Hepatocyte (in vitro differentiated cells): ENCODE data around the gene MDGA2. TPM values are rescaled to one million over a fixed set of nuclear protein-coding genes. Genes with fewer than 3 reads are reported as not detected.

Source experiments
- DNase-seq: peaks from one replicate; pipeline ENCODE4 v3.0.0-alpha.2; 2016; ENCODE audit warnings: low spot score
- H2AFZ ChIP-seq: fragments of 200-600 bp; sonication (generic); 2 replicates; pipeline ENCODE4 v1.6.0; 2016; ENCODE audit warnings: antibody characterized with exemption, mild to moderate bottlenecking
- H3K27ac ChIP-seq: fragments of 200-600 bp; sonication (generic); 2 replicates; pipeline ENCODE4 v1.5.1; 2016; ENCODE audit warnings: mild to moderate bottlenecking
- H3K27me3 ChIP-seq: fragments of 200-600 bp; sonication (generic); 2 replicates; pipeline ENCODE4 v1.6.1; 2016
- H3K36me3 ChIP-seq: fragments of 200-600 bp; sonication (generic); replicated peaks from 2 replicates; pipeline ENCODE4 v1.5.1; 2016; ENCODE audit warnings: low read depth; ENCODE audit not compliant: insufficient read depth
- H3K4me1 ChIP-seq: fragments of 200-600 bp; sonication (generic); 2 replicates; pipeline ENCODE4 v1.5.1; 2016; ENCODE audit warnings: mild to moderate bottlenecking, moderate library complexity; ENCODE audit not compliant: insufficient read depth
- H3K4me2 ChIP-seq: fragments of 200-600 bp; sonication (generic); 2 replicates; pipeline ENCODE4 v1.6.0; 2016
- H3K4me3 ChIP-seq: fragments of 200-600 bp; sonication (generic); 2 replicates; pipeline ENCODE4 v1.5.1; 2016; ENCODE audit warnings: mild to moderate bottlenecking
- H3K79me2 ChIP-seq: fragments of 200-600 bp; sonication (generic); 2 replicates; pipeline ENCODE4 v1.6.0; 2017; ENCODE audit warnings: mild to moderate bottlenecking
- H3K9me2 ChIP-seq: fragments of 200-600 bp; sonication (generic); replicated peaks from 2 replicates; pipeline ENCODE4 v1.6.0; 2017; ENCODE audit warnings: mild to moderate bottlenecking; ENCODE audit not compliant: insufficient read depth
- H3K9me3 ChIP-seq: fragments of 200-600 bp; sonication (generic); 2 replicates; pipeline ENCODE4 v1.5.1; 2016; ENCODE audit warnings: low read depth, mild to moderate bottlenecking
- H4K20me1 ChIP-seq: fragments of 200-600 bp; sonication (generic); 2 replicates; pipeline ENCODE4 v1.6.0; 2016; ENCODE audit warnings: mild to moderate bottlenecking; ENCODE audit not compliant: insufficient read depth, poor library complexity, severe bottlenecking
- EZH2 ChIP-seq: fragments of 200-600 bp; sonication (generic); IDR thresholded peaks from 2 replicates; pipeline ENCODE4 v1.6.1; 2016; ENCODE audit warnings: antibody characterized with exemption, mild to moderate bottlenecking, borderline replicate concordance
- EZH2phosphoT487 ChIP-seq: fragments of 200-600 bp; sonication (generic); IDR thresholded peaks from one replicate; pipeline ENCODE4 v1.6.1; 2018; ENCODE audit warnings: antibody characterized with exemption, mild to moderate bottlenecking, low read depth, moderate library complexity; ENCODE audit not compliant: unreplicated experiment, severe bottlenecking
- WGBS: methylation state at CpG from one replicate; pipeline ENCODE4 v1.1.6; 2016; ENCODE audit warnings: low lambda C conversion rate; ENCODE audit errors: missing lambda C conversion rate; 5-methylcytosine and 5-hydroxymethylcytosine counted together
- polyA plus RNA-seq: library from polyadenylated mRNA; unstranded; fragments of >200 nt; fragmentation: Nextera tagmentation; extraction: Ambion mirVana; gene quantifications from 2 replicates; pipeline ENCODE4 v1.2.1, GENCODE V29; 2016
- total RNA-seq: library from RNA; depleted of rRNA; stranded (reverse); fragments of >200 nt; gene quantifications from 2 replicates; pipeline ENCODE4 v1.2.3, GENCODE V29; 2014
- TF ChIP-seq, protein P1 (sequence below): fragments of 200-600 bp; sonication (generic); IDR thresholded peaks from 2 replicates; pipeline ENCODE4 v1.5.1; 2016; ENCODE audit warnings: antibody characterized with exemption, mild to moderate bottlenecking; ENCODE audit not compliant: poor library complexity

MDGA2 gene
- total and polyA plus RNA-seq, 2 experiments from 2014 or later: 0.51 to 0.70 TPM

DNA sequence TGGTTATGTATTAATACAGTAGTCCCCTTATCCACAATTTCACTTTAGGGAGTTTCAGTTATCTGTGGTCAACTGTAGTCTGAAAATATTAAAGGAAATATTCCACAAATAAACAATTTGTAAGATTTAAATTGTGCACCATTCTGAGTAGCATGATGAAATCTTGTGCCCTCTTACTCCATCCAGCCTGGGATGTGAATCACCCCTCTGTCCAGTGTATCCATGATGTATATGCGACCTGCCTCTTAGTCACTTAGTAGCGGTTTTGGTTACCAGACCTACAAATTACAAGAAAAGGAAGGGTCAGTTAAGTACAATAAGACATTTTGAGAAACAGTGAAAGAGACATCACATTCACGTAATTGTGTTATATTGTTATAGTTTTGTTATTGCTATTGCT is 39.9 kb upstream of the MDGA2 start:
- Histone ChIP-seq H3K79me2 (no peaks in the 10 kb centered on the region), H3K9me2 (no peaks in the 10 kb centered on the region), H3K27me3 (no peaks in the 10 kb centered on the region), H2AFZ (no peak overlapping the region), H3K4me1 (no peaks in the 10 kb centered on the region), H3K9me3 (no peaks in the 10 kb centered on the region), H4K20me1 (no peaks in the 10 kb centered on the region), H3K4me3 (no peak overlapping the region), H3K4me2 (no peak overlapping the region), H3K36me3 (no peaks in the 10 kb centered on the region), H3K27ac (no peak overlapping the region)
- TF ChIP-seq, protein P1, sequence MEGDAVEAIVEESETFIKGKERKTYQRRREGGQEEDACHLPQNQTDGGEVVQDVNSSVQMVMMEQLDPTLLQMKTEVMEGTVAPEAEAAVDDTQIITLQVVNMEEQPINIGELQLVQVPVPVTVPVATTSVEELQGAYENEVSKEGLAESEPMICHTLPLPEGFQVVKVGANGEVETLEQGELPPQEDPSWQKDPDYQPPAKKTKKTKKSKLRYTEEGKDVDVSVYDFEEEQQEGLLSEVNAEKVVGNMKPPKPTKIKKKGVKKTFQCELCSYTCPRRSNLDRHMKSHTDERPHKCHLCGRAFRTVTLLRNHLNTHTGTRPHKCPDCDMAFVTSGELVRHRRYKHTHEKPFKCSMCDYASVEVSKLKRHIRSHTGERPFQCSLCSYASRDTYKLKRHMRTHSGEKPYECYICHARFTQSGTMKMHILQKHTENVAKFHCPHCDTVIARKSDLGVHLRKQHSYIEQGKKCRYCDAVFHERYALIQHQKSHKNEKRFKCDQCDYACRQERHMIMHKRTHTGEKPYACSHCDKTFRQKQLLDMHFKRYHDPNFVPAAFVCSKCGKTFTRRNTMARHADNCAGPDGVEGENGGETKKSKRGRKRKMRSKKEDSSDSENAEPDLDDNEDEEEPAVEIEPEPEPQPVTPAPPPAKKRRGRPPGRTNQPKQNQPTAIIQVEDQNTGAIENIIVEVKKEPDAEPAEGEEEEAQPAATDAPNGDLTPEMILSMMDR: no peak
- TF ChIP-seq EZH2phosphoT487 (no peak), EZH2 (no peak)
- 88% methylated on average over 3 of the region's 3 CpGs for WGBS
- DNase-seq: no peak

DNA sequence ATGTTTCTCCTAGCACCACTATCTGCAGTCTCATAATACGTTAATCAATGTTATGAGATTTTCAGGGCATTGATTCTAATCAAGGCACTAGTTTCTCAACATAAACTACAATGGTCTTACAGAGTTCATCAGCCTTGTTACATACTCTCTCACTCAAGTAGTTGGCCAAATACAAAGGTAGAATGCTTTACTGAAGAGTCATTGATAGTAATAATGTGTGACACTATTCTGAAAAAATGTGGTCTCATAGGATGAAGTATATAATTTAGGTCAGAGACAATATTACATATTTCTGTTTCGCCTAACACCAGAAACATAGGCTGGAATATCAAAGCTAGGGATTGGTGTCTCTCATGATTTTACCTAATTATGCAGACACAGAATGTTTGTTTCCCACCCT is 35.2 kb upstream of the MDGA2 start:
- Histone ChIP-seq H3K27me3 (no peaks in the 10 kb centered on the region), H3K4me2 (no peak overlapping the region), H3K4me3 (no peak overlapping the region), H3K4me1 (no peaks in the 10 kb centered on the region), H3K9me2 (no peaks in the 10 kb centered on the region), H4K20me1 (no peaks in the 10 kb centered on the region), H3K27ac (no peak overlapping the region), H2AFZ (no peak overlapping the region), H3K9me3 (no peaks in the 10 kb centered on the region), H3K79me2 (no peaks in the 10 kb centered on the region), H3K36me3 (no peaks in the 10 kb centered on the region)
- TF ChIP-seq EZH2phosphoT487 (no peak), EZH2 (no peak)
- TF ChIP-seq, protein P1: no peak
- no peak for DNase-seq
- WGBS: 92% methylated on average over 2 of the region's 2 CpGs

DNA sequence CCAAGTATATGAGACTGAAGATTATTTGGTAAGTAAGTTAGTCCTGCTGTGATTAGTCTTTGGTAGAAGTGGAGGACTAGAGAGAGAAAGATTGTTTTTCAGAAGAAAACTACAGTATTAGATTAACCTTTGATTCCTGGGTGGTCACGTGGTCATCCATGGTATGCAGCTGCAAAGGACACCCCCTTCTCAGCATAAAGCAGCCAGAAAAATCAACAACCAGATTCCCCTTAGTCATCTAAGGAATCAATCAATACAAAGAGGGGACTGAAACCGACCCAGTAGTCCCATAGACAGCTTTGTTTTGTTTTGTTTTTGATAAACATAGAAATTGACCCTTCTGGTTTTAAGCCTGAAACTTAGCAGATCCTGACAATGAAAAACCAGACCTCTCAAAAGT is 30.3 kb upstream of the MDGA2 start:
- TF ChIP-seq EZH2 (no peak), EZH2phosphoT487 (no peak)
- TF ChIP-seq, protein P1: no peak
- Histone ChIP-seq H3K4me2 (no peak overlapping the region), H3K79me2 (no peaks in the 10 kb centered on the region), H3K27me3 (no peaks in the 10 kb centered on the region), H3K36me3 (no peaks in the 10 kb centered on the region), H2AFZ (no peak overlapping the region), H3K27ac (peak overlapping the region; percentile 12), H3K9me2 (no peaks in the 10 kb centered on the region), H3K4me3 (no peak overlapping the region), H3K4me1 (no peaks in the 10 kb centered on the region), H3K9me3 (no peaks in the 10 kb centered on the region), H4K20me1 (no peaks in the 10 kb centered on the region)
- DNase-seq: no peak
- WGBS: 62% methylated on average over 2 of the region's 2 CpGs

DNA sequence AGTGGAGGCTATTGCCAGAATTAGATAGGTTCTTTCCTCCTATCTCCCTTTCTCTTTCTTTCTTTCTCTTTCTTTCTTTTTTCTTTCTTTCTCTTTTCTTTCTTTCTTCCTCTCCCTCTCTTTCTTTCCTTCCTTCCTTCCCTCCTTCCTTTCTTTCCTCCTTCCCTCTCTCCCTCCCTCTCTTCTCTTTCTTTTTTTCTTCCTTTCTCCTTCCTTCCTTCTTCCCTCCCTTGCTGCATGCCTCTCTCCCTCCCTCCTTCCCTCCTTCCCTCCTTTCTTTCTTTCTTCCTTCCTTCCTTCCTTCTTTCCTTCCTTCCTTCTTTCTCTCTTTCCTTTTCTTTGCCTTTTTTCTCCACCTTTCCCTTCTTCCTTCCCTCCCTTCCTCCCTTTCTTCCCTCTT is 16.4 kb upstream of the MDGA2 start:
- H3K9me3 ChIP-seq: no peaks in the 10 kb centered on the region
- no peak for DNase-seq
- H3K4me3 ChIP-seq: no peak overlapping the region
- no peaks in the 10 kb centered on the region for H3K9me2 ChIP-seq
- no peaks in the 10 kb centered on the region for H3K36me3 ChIP-seq
- H3K27me3 ChIP-seq: no peaks in the 10 kb centered on the region
- H4K20me1 ChIP-seq: no peaks in the 10 kb centered on the region
- H3K27ac ChIP-seq: no peak overlapping the region
- H3K4me2 ChIP-seq: no peak overlapping the region
- H3K79me2 ChIP-seq: no peaks in the 10 kb centered on the region
- no peaks in the 10 kb centered on the region for H3K4me1 ChIP-seq
- TF ChIP-seq EZH2 (no peak), EZH2phosphoT487 (no peak)
- TF ChIP-seq, protein P1: no peak
- H2AFZ ChIP-seq: no peak overlapping the region
